Neural cell (in vitro differentiated cells): ENCODE data around the gene RARG.

Source experiments
- EP300 ChIP-seq: fragments of 450-650 bp; conservative IDR thresholded peaks from 2 replicates; pipeline ENCODE4 v1.6.1; 2014; ENCODE audit warnings: antibody characterized with exemption, mild to moderate bottlenecking, moderate library complexity; ENCODE audit not compliant: poor library complexity, severe bottlenecking
- EZH2 ChIP-seq: fragments of 200-600, 300-800 bp; shearing (Covaris generic), sonication (generic); IDR thresholded peaks from 2 replicates; pipeline ENCODE4 v1.6.1; 2014; ENCODE audit warnings: antibody characterized with exemption, low read length, borderline replicate concordance, mild to moderate bottlenecking; ENCODE audit not compliant: insufficient read depth, poor library complexity, severe bottlenecking
- MXI1 ChIP-seq: fragments of 450-650 bp; conservative IDR thresholded peaks from 2 replicates; pipeline ENCODE4 v1.6.1; 2014; ENCODE audit warnings: antibody characterized with exemption, mild to moderate bottlenecking; ENCODE audit not compliant: poor library complexity, severe bottlenecking
- POLR2AphosphoS5 ChIP-seq: IDR thresholded peaks from 2 replicates; pipeline ENCODE4 v1.6.1; 2012
- SMC3 ChIP-seq: fragments of 450-650 bp; conservative IDR thresholded peaks from 2 replicates; pipeline ENCODE4 v1.6.1; 2014; ENCODE audit warnings: antibody characterized with exemption, mild to moderate bottlenecking, moderate library complexity; ENCODE audit not compliant: poor library complexity
- TAF1 ChIP-seq: IDR thresholded peaks from 2 replicates; pipeline ENCODE4 v1.6.1; 2012; ENCODE audit warnings: low read depth
- TF ChIP-seq, protein P1 (sequence below): IDR thresholded peaks from 2 replicates; pipeline ENCODE4 v1.6.1; 2012; ENCODE audit warnings: borderline replicate concordance
- TF ChIP-seq, protein P2 (sequence below): fragments of 450-650 bp; IDR thresholded peaks from 2 replicates; pipeline ENCODE4 v1.5.1; 2014; ENCODE audit warnings: antibody characterized with exemption, mild to moderate bottlenecking, moderate library complexity; ENCODE audit not compliant: poor library complexity, severe bottlenecking

DNA sequence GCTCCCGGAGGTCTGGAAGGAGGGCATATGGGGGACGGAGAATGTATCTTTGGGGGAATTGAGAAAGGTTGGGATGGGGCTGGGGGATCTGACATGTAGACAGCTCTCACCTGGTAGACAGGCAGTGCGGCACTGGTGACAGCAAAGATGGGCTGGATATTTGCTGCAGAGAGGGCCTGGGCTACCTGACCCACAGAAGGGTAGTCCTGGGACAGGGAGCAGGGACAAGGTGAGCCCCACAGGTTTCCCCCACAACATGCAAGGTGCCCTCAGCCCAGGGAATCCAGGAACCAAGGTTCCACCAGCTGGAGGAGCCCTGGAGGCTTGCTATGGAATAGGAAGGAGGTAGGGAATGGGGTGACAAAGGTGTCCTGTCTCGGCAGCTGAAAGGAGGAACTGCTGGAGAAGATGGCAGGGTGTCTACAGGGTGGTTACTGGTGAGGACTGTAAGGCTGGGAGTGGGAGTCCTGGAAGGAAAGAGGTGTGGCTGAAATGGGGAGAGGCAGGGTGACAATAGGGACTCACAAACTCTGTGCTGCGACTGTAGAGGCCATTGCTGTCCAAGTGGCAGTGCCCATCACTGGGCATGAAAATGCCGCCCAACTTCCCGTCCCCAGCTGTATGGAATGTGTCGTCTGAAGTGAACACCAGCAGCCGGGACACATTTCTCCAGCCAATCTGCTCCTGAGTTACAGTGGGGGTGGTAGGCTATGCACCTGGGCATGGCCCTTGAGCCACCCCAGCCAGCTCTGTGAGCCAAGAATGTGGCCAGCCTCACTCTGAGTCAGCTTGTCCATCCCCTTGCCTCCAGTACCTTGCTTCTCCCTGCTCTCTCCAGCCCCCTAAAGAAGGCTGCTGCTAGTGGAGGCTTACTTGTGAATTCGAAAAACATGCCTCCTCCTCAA, 36.2 kb downstream of the RARG start:
- TF ChIP-seq SMC3 (no peak), TAF1 (no peak), EZH2 (no peak), POLR2AphosphoS5 (no peak), EP300 (no peak), MXI1 (no peak)
- TF ChIP-seq, protein P1, sequence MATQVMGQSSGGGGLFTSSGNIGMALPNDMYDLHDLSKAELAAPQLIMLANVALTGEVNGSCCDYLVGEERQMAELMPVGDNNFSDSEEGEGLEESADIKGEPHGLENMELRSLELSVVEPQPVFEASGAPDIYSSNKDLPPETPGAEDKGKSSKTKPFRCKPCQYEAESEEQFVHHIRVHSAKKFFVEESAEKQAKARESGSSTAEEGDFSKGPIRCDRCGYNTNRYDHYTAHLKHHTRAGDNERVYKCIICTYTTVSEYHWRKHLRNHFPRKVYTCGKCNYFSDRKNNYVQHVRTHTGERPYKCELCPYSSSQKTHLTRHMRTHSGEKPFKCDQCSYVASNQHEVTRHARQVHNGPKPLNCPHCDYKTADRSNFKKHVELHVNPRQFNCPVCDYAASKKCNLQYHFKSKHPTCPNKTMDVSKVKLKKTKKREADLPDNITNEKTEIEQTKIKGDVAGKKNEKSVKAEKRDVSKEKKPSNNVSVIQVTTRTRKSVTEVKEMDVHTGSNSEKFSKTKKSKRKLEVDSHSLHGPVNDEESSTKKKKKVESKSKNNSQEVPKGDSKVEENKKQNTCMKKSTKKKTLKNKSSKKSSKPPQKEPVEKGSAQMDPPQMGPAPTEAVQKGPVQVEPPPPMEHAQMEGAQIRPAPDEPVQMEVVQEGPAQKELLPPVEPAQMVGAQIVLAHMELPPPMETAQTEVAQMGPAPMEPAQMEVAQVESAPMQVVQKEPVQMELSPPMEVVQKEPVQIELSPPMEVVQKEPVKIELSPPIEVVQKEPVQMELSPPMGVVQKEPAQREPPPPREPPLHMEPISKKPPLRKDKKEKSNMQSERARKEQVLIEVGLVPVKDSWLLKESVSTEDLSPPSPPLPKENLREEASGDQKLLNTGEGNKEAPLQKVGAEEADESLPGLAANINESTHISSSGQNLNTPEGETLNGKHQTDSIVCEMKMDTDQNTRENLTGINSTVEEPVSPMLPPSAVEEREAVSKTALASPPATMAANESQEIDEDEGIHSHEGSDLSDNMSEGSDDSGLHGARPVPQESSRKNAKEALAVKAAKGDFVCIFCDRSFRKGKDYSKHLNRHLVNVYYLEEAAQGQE = no peak
- TF ChIP-seq, protein P2, sequence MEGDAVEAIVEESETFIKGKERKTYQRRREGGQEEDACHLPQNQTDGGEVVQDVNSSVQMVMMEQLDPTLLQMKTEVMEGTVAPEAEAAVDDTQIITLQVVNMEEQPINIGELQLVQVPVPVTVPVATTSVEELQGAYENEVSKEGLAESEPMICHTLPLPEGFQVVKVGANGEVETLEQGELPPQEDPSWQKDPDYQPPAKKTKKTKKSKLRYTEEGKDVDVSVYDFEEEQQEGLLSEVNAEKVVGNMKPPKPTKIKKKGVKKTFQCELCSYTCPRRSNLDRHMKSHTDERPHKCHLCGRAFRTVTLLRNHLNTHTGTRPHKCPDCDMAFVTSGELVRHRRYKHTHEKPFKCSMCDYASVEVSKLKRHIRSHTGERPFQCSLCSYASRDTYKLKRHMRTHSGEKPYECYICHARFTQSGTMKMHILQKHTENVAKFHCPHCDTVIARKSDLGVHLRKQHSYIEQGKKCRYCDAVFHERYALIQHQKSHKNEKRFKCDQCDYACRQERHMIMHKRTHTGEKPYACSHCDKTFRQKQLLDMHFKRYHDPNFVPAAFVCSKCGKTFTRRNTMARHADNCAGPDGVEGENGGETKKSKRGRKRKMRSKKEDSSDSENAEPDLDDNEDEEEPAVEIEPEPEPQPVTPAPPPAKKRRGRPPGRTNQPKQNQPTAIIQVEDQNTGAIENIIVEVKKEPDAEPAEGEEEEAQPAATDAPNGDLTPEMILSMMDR = no peak
